GM12875 (cell line): ENCODE results near the gene THSD7A.

Experiments used
- H3K4me3 ChIP-seq: one replicate; pipeline ENCODE4 v1.5.1; 2011; ENCODE audit warnings: low read depth, low read length, control low read depth
- CTCF ChIP-seq: IDR thresholded peaks from 2 replicates; pipeline ENCODE4 v1.5.1; 2011; ENCODE audit warnings: low read depth, mild to moderate bottlenecking, control low read depth, inconsistent platforms, low read length, moderate library complexity, borderline replicate concordance; ENCODE audit not compliant: insufficient read depth

THSD7A gene

DNA sequence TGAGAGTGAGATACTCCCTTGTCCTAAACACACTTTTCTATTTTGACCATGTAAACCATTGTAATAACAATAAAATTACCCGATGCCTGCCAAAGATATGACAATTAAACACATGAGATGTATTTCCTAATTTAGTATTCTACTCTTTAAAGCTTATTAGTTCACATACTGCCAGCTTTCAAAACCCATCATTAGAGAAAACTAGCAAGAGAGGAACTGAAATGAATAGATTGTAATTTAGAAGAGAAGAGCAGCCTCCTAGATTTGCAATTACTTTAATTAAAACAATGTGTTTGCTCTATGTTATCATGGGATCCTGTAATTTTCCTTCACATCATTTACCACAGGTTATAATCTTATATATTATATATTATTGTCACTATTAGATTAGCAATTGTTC, 428.2 kb downstream of the THSD7A start:
- TF ChIP-seq CTCF, result no peak
- H3K4me3 ChIP-seq, result no peak overlapping the region

DNA sequence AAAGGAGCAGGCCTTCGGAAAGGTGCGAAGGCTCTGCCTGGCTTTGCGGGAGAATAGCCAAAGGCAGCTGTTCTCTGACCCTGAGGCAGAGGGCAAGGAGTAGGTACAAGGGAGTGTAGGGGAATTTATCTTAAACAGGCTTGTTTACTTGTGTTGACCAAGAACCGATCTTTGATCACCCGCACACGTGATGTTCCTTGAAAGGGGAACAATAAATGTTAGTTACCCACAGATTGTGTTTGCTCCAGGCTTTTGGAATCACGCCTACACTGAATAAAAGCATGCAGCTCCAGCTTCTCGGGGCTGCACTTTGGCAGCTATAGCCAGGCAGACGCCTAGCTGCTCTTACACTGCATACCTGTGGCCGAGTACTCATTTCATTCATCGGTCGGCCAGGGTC, 437.6 kb downstream of the THSD7A start:
- no peak overlapping the region for H3K4me3 ChIP-seq
- TF ChIP-seq CTCF, result no peak

GRCh38 chr7:11379641-11380040, 452.4 kb downstream of the THSD7A start:
- TF ChIP-seq CTCF, result no peak
- no peak overlapping the region for H3K4me3 ChIP-seq

GRCh38 chr7:11376529-11376928, 455.5 kb downstream of the THSD7A start:
- H3K4me3 ChIP-seq, result no peak overlapping the region
- TF ChIP-seq CTCF, result no peak

DNA sequence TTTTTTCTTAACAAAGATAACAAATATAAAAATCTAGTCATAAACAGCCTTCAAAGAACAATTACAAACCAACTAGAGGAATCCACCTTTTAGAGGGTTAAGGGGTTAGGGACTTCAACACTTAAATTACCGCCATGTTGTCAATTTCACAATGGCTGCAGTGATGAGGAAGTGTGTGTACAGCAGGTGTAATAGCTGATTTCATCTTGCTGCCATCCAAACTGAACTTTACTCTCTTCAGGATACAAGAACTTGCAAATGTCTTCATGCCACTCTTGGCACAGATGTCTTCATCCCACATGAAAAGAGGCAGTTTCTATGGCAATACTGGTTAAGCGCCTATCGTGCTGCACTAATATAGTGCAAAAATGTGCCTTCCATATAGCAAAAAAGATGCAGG, 457.4 kb downstream of the THSD7A start:
- H3K4me3 ChIP-seq, result no peak overlapping the region
- no peak for TF ChIP-seq CTCF

DNA sequence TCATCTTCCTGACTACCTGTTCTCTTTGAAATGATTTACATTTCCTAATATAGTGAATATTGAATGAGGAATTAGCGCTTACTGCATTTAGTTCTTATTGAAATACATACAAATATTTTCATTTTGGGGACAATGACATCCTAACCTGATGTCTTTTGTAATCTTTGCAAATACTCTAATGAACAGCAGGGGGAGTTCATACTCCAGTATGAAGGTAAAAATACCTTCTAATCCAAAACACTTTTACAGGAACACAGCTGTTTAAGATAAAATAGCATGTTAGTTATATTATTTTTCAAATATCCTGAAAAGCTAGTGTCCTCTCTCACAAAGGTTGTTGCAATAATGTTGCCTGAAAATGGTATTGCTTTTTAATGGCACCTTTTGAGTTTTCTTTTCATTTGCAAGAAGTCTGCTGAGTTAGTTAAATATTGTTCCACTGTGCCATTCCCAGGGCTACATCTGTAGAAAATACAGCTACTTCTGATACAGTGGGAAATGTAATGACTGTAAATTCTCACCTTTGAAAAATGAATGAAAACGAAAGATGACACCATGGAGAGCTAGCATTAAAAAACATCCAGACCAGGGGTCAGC, 458.4 kb downstream of the THSD7A start:
- no peak overlapping the region for H3K4me3 ChIP-seq
- no peak for TF ChIP-seq CTCF

GRCh38 chr7:11369696-11370095, 462.3 kb downstream of the THSD7A start:
- no peak for TF ChIP-seq CTCF
- no peak overlapping the region for H3K4me3 ChIP-seq
